ENCODE data around the gene CTDP1. TPM values are rescaled to one million over a fixed set of nuclear protein-coding genes. Genes with fewer than 3 reads are reported as not detected.

Gene CTDP1
- total RNA-seq, 4 donors from 2014 or later = 12.3 to 21.8 (median 16.5) TPM

GRCh38 chr18:79643054-79643984 is 36.3 kb upstream of the CTDP1 start:
- H3K27me3 ChIP-seq = peaks cover 0 to 3% (median 3%) of the 10 kb centered on the region in 3 donors
- H3K27ac ChIP-seq = no peak overlapping the region
- H3K36me3 ChIP-seq = no peaks in the 10 kb centered on the region
- H3K4me3 ChIP-seq = no peak overlapping the region
- intact Hi-C loops (cut with DNase I; ENCODE audit: low total_unique reads) (loop anchor here (10.0 kb wide), 1 partner anchor 109 kb away; no protein-coding TSS in a partner anchor), in situ Hi-C loops (cut with MboI; ENCODE audit: low sequenced_read_pairs in 4 of 4) (loop anchor here in 3 of 4 donors (5.0 to 25.0 kb wide), 4 partner anchors 106 to 271 kb away; no protein-coding TSS in a partner anchor)
- peaks cover 0 to 4% of the 10 kb centered on the region in 2 donors for H3K4me1 ChIP-seq
- DNase-seq (no peak), ATAC-seq (no peak)
- H3K9me3 ChIP-seq = no peaks in the 10 kb centered on the region
- TF ChIP-seq CTCF (IDR thresholded peaks at IDR 0.05 in 4 of 5, conservative IDR thresholded peaks at IDR 0.05 in 1 of 5) (no peak), POLR2A (IDR thresholded peaks at IDR 0.05) (no peak)

- intact Hi-C loops (cut with DNase I; ENCODE audit: low total_unique reads) = loop anchor here (1.0 to 10.0 kb wide), 2 partner anchors 109 to 265 kb away; no protein-coding TSS in a partner anchor
- no peak overlapping the region for H3K27ac ChIP-seq
- ATAC-seq (peak; percentile 44 to 65), DNase-seq (peak in 1 of 2 donors; percentile 26)
- peak; percentile 83 to 97 (median 91) for TF ChIP-seq CTCF (IDR thresholded peaks at IDR 0.05 in 4 of 5, conservative IDR thresholded peaks at IDR 0.05 in 1 of 5)
- TF ChIP-seq POLR2A (IDR thresholded peaks at IDR 0.05) = no peak
- in situ Hi-C loops (cut with MboI; ENCODE audit: low sequenced_read_pairs in 4 of 4) = loop anchor here in 3 of 4 donors (5.0 to 25.0 kb wide), 4 partner anchors 107 to 272 kb away; no protein-coding TSS in a partner anchor
- no peaks in the 10 kb centered on the region for H3K27me3 ChIP-seq
- no peaks in the 10 kb centered on the region for H3K36me3 ChIP-seq
- H3K9me3 ChIP-seq = no peaks in the 10 kb centered on the region
- peaks cover 0 to 4% of the 10 kb centered on the region in 2 donors for H3K4me1 ChIP-seq
- no peak overlapping the region for H3K4me3 ChIP-seq
These were observed 35.5 kb upstream of the CTDP1 start for GRCh38 chr18:79644006-79644665.

DNA sequence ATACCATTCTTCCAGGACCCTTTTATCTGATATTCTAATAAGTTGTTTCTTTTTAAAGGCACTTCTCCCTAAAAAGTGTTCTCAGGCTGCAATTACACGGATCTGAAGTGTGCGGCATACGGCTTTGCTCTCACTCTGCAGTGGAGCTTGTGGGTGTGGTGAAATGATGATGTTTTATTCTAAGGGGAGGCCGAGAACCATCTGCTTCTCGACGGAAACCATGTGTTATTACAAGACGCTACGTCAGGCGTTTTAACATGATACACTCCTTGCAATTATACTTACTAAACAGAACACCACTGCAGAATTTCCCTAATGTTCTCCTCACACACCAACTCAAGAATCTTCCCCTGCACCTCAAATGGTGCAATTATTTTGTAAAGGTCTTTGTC is 34.9 kb upstream of the CTDP1 start:
- TF ChIP-seq POLR2A (IDR thresholded peaks at IDR 0.05) (no peak), CTCF (IDR thresholded peaks at IDR 0.05 in 4 of 5, conservative IDR thresholded peaks at IDR 0.05 in 1 of 5) (no peak)
- peaks cover 0 to 4% of the 10 kb centered on the region in 2 donors for H3K4me1 ChIP-seq
- H3K9me3 ChIP-seq = no peaks in the 10 kb centered on the region
- no peaks in the 10 kb centered on the region for H3K36me3 ChIP-seq
- intact Hi-C loops (cut with DNase I; ENCODE audit: low total_unique reads) (loop anchor here (1.0 to 10.0 kb wide), 2 partner anchors 110 to 265 kb away; no protein-coding TSS in a partner anchor), in situ Hi-C loops (cut with MboI; ENCODE audit: low sequenced_read_pairs in 4 of 4) (loop anchor here (5.0 to 25.0 kb wide), 4 partner anchors 107 to 272 kb away; no protein-coding TSS in a partner anchor)
- DNase-seq (no peak), ATAC-seq (no peak)
- H3K27ac ChIP-seq = no peak overlapping the region
- no peak overlapping the region for H3K4me3 ChIP-seq
- no peaks in the 10 kb centered on the region for H3K27me3 ChIP-seq

DNA sequence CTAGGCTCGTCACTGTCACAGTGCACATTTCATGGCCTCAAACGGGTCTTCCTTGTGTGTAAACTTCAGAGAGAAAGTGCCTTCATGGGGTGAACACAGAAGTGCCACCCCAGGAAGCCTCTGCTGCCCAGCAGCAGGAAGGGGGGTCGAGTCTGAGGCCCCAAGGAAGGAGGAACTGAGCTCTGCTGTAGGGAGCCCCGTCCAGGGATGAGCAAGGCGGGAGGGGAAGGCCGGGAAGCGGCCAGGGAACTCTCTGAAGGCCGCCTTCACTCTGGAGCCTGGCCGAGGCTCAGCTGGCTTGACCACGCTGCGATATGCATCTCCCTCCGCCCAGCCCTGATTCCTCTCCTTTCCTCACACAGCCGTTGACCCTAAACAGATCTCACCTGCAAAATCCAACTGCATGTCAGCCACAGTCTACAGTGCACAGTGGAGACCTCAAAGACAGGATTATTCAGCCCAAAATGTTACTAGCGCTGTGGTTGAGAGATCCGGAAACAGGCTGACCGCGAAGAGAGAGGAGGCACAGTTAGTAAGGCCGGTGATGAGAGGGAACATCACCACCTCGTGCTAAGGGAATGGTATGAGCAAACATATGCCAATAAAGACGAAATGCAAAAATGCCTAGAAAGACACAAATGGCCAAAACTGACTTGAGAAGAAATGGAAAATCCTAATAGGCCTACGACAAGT is 34.2 kb upstream of the CTDP1 start:
- H3K4me1 ChIP-seq = peaks cover 0 to 4% of the 10 kb centered on the region in 2 donors

More for the DNA sequence above, 34.2 kb upstream of the CTDP1 start:
- no peaks in the 10 kb centered on the region for H3K9me3 ChIP-seq
- intact Hi-C loops (cut with DNase I; ENCODE audit: low total_unique reads) = loop anchor here (10.0 kb wide), 1 partner anchor 111 kb away; no protein-coding TSS in a partner anchor
- H3K4me3 ChIP-seq = no peak overlapping the region
- H3K27me3 ChIP-seq = no peaks in the 10 kb centered on the region
- no peak for ATAC-seq
- no peak for TF ChIP-seq POLR2A (IDR thresholded peaks at IDR 0.05)
- no peaks in the 10 kb centered on the region for H3K36me3 ChIP-seq
- no peak overlapping the region for H3K27ac ChIP-seq
- no peak for DNase-seq
- in situ Hi-C loops (cut with MboI; ENCODE audit: low sequenced_read_pairs in 4 of 4) = loop anchor here in 3 of 4 donors (5.0 to 25.0 kb wide), 3 partner anchors 108 to 268 kb away; no protein-coding TSS in a partner anchor

Measured in gastrocnemius medialis (tissue), 4 donors.